RWPE2 (cell line): ENCODE results near the gene SAP130.

Experiments used
- ATAC-seq: fragments of 200-7000 bp; cut with Tn5 transposase; 3 replicates; pipeline ENCODE4 v1.9.1; 2021; ENCODE audit warnings: low read depth
- DNase-seq: peaks from one replicate; pipeline ENCODE4 v3.0.0-alpha.2; 2020; ENCODE audit warnings: low spot score
- H3K27ac ChIP-seq: fragments of 450-650 bp; 2 replicates; pipeline ENCODE4 v1.5.1; 2017; ENCODE audit warnings: mild to moderate bottlenecking; ENCODE audit not compliant: poor library complexity, severe bottlenecking
- H3K27me3 ChIP-seq: fragments of 250-450 bp; sonication (Bioruptor Pico); 2 replicates; pipeline ENCODE4 v1.5.1; 2021; ENCODE audit warnings: mild to moderate bottlenecking, moderate library complexity; ENCODE audit not compliant: insufficient read depth, poor library complexity, severe bottlenecking
- H3K36me3 ChIP-seq: fragments of 250-450 bp; sonication (Bioruptor Pico); 2 replicates; pipeline ENCODE4 v1.5.1; 2020; ENCODE audit warnings: low read depth, mild to moderate bottlenecking, moderate library complexity
- H3K4me1 ChIP-seq: fragments of 250-450 bp; sonication (Bioruptor Pico); 2 replicates; pipeline ENCODE4 v1.5.1; 2021; ENCODE audit warnings: mild to moderate bottlenecking, moderate library complexity; ENCODE audit not compliant: insufficient read depth, poor library complexity, severe bottlenecking
- H3K4me3 ChIP-seq: fragments of 250-450 bp; sonication (Bioruptor Pico); 2 replicates; pipeline ENCODE4 v1.5.1; 2021; ENCODE audit warnings: mild to moderate bottlenecking, moderate library complexity; ENCODE audit not compliant: severe bottlenecking
- H3K9me3 ChIP-seq: fragments of 250-450 bp; sonication (Bioruptor Pico); 2 replicates; pipeline ENCODE4 v1.5.1; 2021; ENCODE audit warnings: mild to moderate bottlenecking, moderate library complexity; ENCODE audit not compliant: severe bottlenecking
- CTCF ChIP-seq: fragments of 450-650 bp; IDR thresholded peaks from one replicate; pipeline ENCODE4 v1.5.1; 2017; ENCODE audit warnings: mild to moderate bottlenecking, moderate library complexity; ENCODE audit not compliant: poor library complexity, severe bottlenecking

The SAP130 gene

DNA sequence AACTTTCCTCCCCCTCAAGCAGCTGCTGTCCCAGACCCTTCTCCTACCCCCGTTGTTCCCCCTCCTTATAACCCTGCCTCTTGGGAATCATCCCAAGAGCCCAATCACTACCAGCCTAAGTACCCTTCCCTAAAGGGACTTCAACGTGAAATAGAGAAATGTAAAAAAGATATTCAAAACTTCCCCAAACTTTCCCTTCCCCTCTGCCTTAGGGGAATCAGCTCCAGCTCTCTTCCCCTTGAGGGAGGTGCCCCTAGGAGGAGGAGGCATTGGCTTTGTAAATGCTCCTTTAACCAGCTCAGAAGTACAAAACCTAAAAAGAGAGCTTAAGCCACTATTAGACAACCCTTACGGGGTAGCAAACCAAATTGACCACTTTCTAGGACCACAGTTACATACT, 10.6 kb upstream of the SAP130 start:
- no peaks in the 10 kb centered on the region for H3K4me1 ChIP-seq
- TF ChIP-seq CTCF: no peak

DNA sequence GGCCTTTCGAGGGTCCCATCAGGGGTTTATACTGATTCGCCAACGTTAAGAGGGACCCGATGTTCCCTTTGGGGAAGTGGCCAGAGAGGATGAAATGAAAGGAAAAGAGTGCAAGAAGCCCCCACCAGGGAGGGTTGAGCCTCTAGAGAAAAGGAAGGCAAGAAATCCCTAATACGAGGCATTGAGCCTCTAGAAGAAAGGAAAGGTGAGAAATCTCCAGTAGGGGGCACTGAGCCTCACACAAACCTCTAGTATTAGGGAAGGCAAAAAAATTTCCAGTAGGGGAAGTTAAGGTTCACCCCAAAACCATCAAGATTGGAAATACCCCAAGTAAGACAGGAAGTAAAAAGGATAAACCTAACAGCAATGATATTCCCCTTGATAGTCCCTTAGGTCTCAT, 9.8 kb upstream of the SAP130 start:
- Histone ChIP-seq H3K27me3 (no peaks in the 10 kb centered on the region), H3K36me3 (no peaks in the 10 kb centered on the region), H3K27ac (no peak overlapping the region), H3K4me3 (no peak overlapping the region), H3K4me1 (no peaks in the 10 kb centered on the region), H3K9me3 (peaks cover 17% of the 10 kb centered on the region)
- TF ChIP-seq CTCF: no peak
- ATAC-seq (no peak), DNase-seq (no peak)

More for the DNA sequence above, 10.6 kb upstream of the SAP130 start:
- Histone ChIP-seq H3K4me3 (no peak overlapping the region), H3K9me3 (peaks cover 17% of the 10 kb centered on the region), H3K27me3 (no peaks in the 10 kb centered on the region), H3K36me3 (no peaks in the 10 kb centered on the region), H3K27ac (no peak overlapping the region)
- DNase-seq (no peak), ATAC-seq (no peak)

DNA sequence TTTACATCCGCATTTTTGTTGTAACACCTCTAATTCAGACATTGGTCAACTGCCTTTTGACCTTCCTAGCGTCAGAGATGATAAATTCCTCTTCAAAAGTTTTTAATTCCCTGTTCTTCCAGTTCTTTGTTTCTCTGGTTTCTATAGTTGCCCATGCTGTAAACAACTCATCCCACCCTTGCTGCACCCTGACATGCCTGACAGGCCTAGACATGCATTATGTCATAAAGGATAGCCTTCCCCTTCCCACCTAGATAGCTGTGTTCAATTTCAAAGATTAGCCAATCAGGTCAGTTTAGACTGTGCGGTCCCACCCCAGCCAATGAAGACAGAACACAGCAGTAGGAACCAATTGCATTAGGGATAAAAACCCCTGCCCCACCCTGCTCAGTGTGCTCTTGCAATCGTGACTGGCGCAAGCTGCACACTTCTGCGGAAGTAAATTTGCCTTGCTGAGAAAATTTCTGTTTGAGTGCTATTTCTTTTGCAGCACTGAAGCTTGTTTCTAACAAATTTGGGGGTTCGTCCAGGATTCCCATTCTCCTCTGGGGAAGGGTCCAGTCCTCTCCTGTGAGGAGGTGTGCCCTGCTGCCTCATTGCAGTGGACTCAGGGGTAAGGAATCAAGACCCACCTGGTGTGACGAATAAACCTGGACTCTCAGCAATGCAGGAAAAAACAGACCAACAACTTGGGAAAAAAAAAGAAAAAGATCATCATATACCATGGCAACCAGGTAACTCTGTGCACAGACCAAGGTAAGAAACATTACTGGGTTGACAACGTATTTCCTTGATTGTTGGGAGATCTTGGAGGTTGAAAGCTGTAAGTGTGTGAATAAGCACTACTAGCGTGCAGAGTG, 9.1 kb upstream of the SAP130 start:
- H3K9me3 ChIP-seq: peaks cover 17% of the 10 kb centered on the region
- H3K36me3 ChIP-seq: no peaks in the 10 kb centered on the region
- no peak for TF ChIP-seq CTCF
- no peak for DNase-seq
- H3K27me3 ChIP-seq: no peaks in the 10 kb centered on the region
- no peaks in the 10 kb centered on the region for H3K4me1 ChIP-seq
- no peak for ATAC-seq
- H3K27ac ChIP-seq: no peak overlapping the region
- H3K4me3 ChIP-seq: no peak overlapping the region

DNA sequence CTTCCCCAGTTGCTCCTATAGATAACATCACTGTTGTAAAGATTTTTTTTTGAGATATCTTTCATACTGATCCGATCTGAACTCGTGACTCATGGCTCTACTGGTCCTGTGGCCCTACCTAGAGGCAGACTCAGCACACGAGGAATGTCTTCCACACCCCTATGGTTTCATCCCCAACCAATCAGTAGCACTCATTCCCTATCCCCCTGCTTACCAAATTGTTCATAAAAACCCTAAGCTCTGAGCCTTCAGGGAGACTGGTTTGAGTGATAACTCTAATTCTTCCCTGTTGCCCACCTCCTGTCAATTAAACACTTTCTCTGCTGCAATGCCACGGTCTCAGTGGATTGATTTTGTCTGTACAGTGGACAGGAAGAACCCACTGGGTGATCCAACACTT, 4.2 kb upstream of the SAP130 start:
- Histone ChIP-seq H3K4me1 (no peaks in the 10 kb centered on the region), H3K4me3 (no peak overlapping the region), H3K9me3 (peaks cover 8% of the 10 kb centered on the region), H3K27me3 (no peaks in the 10 kb centered on the region), H3K27ac (no peak overlapping the region), H3K36me3 (no peaks in the 10 kb centered on the region)
- TF ChIP-seq CTCF: no peak
- DNase-seq (no peak), ATAC-seq (no peak)

- Histone ChIP-seq H3K36me3 (peaks cover 7% of the 10 kb centered on the region), H3K9me3 (no peaks in the 10 kb centered on the region), H3K4me3 (peak overlapping the region; percentile 68), H3K4me1 (peaks cover 4% of the 10 kb centered on the region), H3K27me3 (no peaks in the 10 kb centered on the region), H3K27ac (no peak overlapping the region)
- no peak for DNase-seq
- ATAC-seq: no peak
- no peak for TF ChIP-seq CTCF
These were observed 802 bp upstream of the SAP130 start for GRCh38 chr2:128028668-128029054.
